NCI-H446 treated with DMSO at 0.1 percent for 48 hours (cell line): ENCODE data around the gene HTRA1.

Experiments used
- DNase-seq: peaks from one replicate; lab custom pipeline; 2025; lab: John Stamatoyannopoulos, UW

The HTRA1 gene

DNA sequence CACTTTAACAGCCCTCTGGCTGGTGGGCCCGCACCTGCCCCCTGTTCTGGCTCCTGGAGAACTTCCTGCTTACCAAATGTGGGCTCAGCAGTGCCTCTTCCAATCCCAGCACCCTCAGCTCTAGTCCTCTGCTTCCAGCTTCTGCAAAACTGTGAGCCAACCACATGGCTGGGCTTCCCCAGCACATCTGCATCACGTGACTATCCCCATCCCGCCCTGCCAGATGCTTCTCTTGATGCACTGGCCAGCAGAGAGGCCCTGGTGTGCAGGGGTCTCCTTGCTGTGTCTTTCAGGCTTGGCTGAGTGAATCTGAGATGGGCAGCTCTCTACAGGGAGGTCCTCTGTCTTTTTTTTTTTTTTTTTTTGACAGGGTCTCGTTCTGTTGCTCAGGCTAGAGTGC is 55.4 kb downstream of the HTRA1 start:
- DNase-seq, result no peak

DNA sequence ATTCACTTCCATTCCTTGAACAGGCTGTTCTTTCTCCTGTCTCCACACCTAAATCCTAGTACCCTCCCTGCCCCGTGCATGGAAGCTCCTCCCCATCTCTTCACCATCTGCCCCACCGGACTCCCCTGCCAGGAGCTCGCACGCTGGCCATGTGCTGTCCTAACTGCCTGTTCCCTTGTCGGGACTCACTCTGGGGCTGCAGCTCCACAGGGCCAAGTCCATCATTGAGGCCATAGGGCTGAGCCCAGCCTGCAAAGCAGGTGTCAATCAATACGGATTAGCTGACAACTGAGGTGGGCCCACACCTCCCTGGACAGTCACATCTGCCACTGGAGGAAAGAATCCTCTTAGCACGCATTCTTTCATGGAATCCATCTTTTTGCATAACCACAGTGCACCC is 57.8 kb downstream of the HTRA1 start:
- no peak for DNase-seq

DNA sequence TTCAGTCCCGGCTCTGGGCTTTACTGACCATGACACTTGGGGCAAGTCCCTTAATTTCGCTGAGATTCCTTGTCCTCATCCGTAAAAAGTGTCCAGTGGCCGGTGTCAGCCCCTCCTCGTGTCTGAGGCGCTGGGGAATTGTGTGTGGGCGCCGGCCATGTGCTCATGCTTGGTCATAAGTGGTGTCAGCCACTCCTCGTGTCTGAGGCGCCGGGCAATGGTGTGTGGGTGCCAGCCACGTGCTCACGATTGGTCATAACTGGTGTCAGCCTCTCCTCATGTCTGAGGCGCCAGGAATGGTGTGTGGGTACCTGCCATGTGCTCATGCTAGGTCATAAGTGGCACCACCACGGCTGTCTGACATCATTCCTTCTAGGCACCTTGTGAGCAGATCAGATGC is 58.5 kb downstream of the HTRA1 start:
- no peak for DNase-seq

DNA sequence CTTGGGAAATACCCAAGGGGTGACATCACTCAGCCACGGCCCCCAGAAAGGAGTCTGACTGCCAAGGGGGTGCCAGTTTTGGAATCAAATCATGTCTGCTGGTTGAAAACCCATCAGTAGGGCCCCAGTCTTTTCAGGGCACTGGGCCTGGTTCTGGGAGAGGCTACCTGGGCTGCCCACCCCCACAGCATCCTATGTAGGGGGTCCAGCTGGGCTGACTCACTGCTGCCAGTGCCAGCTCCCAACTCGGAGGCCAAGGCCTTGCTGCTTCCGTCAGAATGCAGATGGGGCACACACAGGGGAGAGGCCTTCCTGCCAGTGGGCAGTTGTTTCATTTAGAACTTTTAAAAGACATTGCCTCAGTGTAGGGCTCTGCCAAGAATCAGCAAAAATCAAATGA is 59.7 kb downstream of the HTRA1 start:
- peak; percentile 33 for DNase-seq

DNA sequence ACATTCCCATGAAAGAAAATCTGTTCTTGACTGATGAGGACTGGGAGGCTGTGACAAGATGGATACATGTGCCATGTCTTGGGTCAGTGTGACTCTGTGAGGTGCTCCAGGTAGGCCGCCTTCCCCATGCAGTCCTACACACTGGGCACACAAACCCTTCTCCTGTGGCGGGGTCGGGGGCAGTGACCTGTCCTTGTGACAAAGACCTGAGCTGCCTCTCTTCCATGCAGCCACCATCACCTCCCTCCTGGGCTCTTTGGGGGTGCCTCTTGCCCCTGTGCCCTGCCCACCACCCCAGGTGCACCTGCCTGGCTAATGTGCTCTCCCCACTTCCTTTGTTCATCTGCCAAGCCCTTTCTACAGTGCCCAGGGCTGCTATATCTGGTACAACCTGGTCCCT is 63.5 kb downstream of the HTRA1 start:
- DNase-seq, result no peak

DNA sequence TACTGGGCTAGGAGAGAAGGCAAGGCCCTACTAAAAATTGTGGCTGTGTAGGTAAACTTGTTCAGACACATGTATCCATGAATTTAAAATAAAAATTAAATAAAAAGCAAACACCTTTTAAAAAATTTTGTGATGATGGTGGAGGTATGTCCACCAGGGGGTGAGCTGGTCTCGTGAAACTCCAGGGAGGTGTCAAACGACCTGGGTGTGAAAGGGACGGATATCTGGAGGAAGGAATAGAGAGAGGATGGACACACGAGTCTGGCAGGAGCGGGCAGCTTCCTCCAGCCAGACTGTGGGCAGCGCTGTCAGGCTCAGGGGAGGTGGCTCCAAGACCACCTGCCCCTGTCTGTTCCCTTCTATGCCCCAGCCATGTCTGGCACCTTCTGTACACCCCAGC is 64.4 kb downstream of the HTRA1 start:
- DNase-seq, result no peak

DNA sequence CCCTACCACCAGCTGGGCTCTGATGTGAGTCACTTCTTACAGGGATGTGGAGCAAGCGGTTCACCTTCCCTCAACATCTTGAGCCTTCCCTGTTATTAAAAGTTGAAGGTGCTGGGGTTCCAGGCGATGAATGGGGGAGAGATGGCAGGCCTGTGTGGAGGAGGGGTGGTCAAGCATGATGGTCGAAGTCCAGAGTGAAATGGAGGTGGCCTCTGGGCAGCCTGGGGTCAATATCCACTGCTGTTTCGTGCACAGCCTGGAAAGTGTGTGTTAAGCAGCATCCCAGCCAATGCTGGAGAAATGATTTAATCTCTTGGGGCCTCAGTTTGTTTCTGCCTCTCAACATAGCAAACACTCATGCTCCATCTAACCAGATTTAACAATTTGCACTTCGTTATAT is 65.5 kb downstream of the HTRA1 start:
- no peak for DNase-seq

DNA sequence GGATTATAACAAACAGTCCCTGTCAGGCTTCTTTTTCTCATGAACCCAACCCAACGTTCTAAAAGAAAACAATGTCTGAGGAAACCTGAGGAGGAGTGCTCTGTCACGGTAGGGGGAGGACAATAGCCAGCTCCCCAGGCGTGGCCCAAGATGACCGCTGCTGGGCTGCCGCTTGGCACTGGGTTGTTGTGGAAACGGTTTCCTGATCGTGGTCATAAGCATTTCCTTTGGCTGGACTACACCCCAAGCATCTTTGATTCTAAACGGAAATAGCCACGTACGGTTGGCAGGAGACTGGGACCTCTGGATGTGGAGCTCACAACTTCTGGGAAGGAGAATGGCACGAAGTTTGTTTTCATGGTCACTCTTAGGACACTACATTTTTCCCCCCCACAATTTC is 68.8 kb downstream of the HTRA1 start:
- no peak for DNase-seq

DNA sequence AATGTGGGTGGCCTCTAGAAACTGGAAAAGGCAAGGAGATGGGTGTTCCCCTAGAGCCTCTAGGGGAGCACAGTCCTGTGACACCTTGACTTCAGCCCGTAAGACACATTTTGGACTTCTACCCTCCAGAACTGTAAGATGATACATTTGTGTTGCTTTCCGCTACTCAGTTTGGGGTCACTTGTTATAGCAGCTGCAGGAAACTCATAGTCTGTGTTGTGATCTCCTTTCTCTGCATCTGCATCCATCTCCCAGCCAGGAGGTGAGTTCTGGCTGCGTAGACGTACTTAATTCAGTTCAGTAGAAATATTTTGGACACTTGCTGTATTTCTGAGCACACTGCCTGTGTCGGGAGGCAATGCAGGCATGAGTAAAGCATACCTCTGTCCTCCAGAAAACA is 69.9 kb downstream of the HTRA1 start:
- DNase-seq, result no peak

DNA sequence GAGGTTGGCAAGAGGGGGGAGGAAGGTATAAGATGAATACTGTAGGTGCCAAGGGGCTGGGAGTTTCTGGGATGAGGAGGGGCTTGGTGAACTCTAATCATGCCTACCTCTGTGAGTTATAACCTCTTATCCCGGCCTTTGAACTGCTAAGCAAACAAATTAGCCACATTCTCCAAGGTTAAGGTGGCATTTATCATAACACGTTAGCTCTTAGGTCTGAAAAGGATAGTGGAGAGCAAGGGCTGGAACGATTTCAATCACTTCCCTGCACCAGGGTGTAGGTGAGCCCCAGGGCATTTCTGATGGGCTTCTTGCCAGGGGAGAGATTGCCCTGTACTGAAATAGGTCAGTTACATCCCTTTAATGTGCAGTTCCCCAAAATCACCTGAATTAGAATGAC is 70.6 kb downstream of the HTRA1 start:
- no peak for DNase-seq

DNA sequence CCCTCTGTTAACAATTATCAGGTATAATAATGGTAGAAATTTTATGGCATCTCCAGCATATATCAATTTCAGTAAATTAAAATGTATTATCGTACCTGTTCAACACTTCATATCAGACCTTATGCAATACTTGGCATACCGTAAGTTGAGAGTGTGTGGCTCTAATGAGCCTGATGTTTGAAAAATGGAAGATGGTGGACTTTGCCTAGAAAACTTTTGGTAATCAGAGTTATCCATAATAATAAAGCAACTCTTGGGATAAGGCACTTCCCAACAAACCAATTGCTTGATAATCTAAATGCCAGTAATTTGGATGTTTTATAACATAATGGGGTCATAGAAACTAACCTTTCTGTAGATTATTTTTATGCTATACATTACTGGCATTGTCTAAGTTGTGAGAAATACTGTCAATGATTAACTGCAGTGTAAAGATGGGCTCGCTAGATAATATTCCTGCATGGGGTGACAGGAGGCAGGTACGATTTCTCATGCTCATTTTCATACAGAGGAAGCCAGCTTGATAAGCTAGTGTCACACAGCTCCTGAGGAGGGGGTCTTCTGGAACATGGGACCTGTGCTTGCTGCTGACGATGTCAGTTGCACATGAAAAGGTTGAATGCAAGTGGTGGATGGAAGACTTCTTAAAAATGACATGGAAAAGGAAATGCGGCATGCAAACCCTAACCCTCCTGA is 71.4 kb downstream of the HTRA1 start:
- no peak for DNase-seq

DNA sequence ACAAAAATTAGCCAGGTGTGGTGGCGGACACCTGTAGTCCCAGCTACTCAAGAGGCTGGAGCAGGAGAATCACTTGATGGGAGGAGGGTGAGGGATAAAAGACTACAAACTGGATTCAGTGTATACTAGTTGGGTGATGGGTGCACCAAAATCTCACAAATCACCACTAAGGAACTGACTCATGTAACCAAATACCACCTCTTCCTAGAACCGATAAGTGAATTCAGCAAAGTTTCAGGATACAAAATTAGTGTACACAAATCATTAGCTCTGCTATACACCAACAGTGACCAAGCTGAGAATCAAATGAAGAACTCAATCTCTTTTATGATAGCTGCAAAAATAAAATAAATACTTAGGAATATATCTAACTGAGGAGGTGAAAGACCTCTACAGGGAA is 76.2 kb downstream of the HTRA1 start:
- no peak for DNase-seq

DNA sequence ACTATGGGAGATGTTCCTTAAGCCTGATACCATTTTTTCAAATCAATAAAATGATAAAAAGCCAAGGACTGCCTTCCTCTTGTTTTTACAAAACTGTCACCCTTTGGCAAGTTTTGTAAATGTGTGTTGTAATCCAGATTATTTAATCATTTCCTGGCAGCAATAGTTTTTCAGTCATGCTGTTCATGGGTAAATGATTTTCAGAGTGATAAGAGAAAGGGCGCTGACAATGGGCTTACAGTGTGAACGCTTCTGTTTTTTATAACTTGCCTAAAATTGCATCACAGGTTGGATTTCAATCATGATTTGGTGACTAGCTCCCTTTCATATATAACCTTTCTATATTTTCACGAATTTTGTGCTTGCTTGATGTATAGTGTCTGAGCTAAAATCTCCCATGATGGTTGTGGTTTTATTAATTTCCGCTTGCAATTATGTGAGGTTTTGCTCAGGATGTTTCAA is 80.2 kb downstream of the HTRA1 start:
- no peak for DNase-seq

DNA sequence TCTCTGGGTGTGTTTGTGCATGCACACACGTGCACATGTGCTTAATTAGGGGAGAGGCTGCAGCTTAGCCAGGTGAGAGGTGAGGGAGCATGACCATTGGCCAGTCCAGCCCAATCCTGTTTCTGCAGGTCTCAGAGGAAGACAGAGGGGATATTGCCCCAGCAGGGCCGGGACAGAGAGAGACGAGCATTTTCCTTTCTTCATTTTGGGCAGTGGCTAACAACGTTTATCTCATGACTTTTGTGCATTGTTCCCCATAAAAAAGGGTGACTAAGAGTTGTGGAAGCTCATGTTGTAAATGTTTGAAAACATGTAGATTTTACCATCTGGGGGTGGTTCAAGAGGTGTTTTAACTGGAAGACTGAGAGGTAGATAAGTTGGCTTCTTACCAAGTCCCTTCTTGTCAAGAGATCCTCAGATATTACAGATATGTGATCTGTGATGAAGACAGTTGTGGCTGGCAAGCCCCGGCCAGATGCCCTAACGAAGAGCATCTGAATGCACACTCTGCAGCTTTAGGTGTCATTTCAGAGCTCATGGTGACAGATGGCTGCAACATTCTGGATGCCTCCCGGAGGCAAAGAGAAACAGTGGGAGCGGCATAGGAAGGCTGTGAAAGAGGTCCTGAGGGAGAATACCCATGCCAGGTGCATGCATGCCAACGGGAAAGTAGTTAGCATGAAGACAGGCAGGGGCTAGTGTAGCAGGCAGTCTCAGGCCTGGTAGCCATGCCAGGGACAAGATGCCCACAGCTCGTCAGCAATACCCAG is 82.5 kb downstream of the HTRA1 start:
- DNase-seq, result peak; percentile 76

DNA sequence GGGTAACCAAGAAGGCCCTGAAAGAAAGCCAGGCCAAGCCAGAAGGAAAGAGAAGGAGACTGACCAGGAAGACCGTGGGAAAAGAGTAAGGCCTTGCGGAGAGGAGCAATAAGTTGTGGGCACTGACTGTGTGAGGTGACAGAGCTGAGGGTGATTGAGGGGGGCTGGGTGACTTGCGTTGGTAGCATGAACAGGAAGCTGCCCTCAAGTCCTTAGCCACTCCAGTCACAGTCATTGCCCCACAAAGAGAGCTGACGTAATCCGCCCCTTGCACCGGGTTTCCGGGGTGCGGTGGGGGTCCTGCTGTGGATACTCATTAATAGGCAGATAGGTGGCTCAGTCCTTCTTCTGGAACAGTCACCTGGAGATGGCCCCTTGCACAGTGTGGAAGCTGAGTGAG is 83.1 kb downstream of the HTRA1 start:
- no peak for DNase-seq

DNA sequence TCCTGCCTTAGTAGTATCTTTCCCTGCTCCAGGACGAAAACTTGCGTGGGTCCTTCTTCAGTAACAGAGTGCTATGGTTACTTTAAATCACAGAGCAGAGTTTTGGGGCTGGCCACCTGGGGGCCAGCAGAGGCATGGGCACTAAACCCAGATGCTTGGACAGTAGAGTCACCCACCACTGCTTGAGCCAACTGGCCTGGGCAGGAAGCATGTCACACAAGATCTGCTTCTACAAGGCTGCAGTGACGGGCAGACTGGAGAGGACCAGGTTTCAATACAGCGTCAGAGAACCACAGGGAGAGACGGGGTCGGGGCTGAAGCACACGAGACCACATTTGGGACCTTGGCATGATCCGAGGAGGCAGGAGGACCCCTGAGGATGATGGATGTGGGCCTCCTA is 84.9 kb downstream of the HTRA1 start:
- DNase-seq, result no peak

DNA sequence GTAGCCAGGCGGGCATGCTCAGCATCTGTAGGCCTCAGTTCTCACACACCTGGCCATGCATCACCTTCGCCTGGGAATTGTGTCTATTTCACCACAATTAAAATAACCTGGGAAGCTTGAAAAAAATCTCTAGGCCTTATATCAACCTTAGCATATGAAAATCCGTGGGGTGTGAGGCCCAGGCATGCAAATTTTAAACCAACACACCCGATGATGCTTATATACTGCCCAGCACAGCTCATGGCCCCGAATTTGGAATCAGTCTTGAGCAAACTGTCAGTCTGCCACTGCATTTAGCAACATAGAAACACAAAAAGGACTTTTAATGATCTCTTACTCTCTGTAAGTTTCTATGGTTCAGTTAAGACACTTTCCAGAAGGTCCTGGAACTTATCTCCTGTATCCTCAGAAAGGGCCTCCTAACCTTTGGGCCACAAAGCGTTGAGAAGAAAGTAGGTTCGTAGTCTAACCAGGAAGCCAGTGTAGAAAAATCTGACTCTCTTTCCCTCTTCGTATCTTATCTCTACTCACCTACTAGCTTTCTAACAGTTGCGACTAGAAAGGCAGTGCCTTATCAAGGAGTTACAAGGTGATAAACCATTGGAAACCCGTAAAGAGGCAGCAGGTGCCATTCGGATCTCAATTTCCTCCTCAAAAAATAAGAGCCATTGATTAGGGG is 87.2 kb downstream of the HTRA1 start:
- DNase-seq, result no peak

DNA sequence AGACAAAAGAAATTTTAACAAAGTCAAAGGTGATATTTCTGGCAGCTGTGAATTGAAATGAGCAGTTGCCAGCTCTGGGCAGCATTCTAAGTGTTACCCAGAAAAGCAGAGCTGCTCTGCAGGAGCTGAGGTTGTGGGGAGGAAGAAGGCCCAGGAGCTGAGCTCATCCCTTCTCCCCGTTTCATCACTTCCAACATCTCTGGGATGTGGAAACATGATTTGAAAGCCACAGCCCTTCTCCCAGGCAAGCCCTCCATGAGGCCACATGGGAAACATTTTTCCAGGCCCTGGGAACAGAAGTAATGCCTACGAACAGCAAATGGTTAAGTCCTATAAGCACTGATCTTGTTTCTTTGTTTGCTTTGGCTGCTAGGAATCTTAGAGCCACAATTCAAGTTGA is 88.3 kb downstream of the HTRA1 start:
- no peak for DNase-seq

DNA sequence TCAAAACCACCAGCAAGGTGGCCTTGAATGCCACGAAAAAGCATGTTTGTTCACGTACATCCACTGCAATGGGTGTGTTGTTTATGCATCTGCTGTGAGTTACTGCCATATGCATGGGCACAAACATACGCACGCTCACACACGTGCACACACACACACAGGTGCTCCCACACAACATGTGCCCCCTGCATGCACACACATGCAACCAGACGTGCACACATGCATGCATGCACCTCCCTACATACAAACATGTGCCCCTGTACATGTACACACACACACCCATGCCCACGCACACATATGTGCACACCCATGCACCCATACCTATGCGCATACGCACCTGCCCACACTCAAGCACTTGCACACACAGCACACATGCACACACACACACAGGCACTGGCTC is 89.1 kb downstream of the HTRA1 start:
- DNase-seq, result no peak

DNA sequence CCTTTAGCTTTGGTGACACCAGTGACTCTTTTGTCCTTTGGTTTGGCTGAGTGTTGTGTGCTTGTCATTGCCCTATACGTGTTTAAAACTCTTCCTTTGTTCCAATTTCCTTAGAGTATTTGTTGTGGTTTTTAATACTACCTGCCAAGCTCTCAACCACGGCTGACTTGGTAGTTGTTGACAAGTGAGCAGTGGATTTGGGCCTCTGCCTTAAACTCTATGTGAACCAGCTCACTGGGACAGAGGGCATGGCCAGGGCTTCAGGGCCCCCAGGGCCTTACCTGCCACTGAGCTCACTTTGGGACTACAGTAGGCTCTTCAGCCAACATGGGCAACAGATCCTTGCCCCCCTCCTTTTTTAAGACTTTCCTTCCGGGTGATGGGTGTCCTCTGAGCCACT is 89.6 kb downstream of the HTRA1 start:
- no peak for DNase-seq

DNA sequence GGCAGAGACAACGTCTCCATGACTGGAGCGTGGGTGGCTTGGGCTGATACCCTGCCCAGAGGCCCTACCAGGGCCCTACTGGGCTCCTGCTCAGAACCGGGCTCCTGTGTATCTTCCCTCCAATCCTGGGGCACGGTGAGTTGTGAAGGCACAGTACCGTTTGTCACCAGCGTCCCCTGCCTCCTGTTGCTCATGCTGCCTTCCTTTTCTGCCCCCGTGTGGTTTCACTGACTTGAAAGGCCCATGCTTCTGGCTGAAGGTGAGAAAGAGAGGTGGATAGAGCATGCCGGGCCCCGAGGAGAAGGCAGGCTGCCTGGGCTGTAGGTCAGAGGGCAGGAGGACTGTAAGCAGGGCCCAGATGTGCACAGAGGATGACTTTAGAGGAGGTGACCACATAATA is 90.1 kb downstream of the HTRA1 start:
- no peak for DNase-seq

DNA sequence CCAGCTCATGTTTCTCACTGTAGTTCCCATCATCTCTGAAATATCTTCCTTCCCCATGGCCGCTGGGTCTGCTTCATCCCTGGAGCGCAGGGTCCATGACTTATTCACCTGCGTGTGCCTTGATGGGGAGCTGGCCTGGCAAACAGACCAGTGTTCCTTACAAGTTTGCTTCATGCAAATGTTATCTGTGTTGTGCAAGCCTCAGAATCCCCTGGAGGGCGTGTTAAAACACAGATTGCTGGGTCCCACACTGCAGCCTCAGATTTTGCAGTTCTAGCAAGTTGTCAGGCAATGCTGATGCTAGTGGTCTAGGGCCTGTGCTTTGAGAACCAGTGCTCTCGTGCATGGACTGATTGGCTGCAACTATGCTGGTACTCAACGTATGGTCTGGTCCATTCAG is 92.0 kb downstream of the HTRA1 start:
- no peak for DNase-seq
